NCI-H1694 (cell line): Measurements from ENCODE around the gene WBP1L.
"Not testable (repeated sequence)": the region's sequence is repeated elsewhere in the genome, so short reads cannot be mapped to it uniquely, and the experiment has no call there.

ENCODE experiments used
- DNase-seq: peaks from one replicate; lab custom pipeline; 2025; lab: John Stamatoyannopoulos, UW

Gene WBP1L

GRCh38 chr10:102812231-102812876 lies 68.6 kb downstream of the WBP1L start:
- no peak for DNase-seq

GRCh38 chr10:102813017-102813541 lies 69.3 kb downstream of the WBP1L start:
- no peak for DNase-seq

DNA sequence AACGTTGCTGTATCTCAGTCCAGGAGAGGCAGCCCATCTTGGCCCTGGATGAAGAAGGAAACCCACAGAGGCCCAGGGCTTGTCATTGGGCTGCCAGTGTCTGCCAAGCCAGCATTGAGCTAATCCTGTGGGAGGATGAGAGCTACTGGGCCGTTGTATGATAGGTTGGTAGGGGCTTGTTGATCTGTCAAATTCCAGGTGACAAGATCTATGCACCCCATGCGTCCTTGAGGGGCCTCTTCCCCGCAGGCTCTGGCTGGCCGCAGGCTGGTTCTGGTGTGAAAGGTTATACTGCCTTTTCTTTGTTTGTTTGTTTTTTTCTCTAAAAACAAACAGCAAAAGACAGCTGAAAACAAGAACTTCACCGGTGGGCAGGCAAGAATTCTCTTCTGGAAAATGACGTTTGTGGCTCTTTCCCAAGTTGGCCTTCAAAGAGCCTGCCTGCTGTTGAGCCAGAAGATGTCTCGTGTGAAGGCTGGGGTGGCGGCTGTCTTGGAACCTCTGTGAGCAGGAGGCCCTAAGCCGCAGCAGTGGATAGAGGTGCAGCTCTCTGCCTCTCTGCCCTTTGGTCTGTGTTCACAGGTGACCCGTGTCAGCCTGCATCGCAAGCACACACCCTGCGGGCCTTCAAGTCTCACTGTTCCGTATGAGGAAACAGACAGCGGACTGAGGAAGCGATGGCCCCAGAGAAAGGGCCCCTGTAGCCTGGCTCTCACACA lies 70.1 kb downstream of the WBP1L start:
- DNase-seq, result no peak

GRCh38 chr10:102814453-102814871 lies 70.7 kb downstream of the WBP1L start:
- DNase-seq, result no peak

DNA sequence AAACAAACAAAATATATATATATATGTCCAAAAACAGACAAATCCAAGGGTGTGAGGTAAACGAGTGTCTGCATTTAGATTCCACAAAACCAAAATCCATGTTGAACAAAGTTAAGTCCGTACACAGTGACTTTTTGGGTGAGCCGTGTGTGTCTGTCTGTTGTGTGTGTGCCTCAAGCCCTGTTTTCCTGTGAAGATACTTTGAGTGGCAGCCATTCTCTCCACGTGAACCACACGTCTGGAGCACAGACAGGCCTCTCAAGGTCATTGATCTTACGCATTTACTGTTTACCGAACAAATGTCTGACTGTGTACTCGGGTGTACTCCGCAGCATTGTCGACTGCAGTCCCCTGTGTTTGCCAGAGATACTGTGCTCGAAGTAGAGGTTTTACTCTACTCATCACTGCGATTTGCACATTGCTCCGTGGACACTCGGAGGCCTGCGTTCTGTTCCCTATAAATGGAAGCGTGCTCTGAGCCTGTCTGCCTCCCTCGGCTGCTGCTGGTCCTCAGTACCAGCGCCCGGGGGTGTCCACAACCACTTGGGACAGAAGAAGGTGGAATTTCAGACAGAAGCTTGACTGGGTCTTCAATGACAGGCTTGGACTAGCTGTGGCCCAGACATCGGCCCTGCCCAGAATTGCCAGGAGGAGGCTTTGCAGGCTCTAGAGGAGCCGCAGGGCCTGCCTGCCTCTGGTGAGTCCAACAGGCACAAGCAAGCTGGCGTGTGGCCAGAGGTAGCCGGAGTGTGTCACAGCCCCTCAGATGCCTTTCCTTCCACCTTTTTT lies 71.3 kb downstream of the WBP1L start:
- no peak for DNase-seq

GRCh38 chr10:102815790-102816549 lies 72.2 kb downstream of the WBP1L start:
- DNase-seq, result no peak

GRCh38 chr10:102817175-102817574 lies 73.4 kb downstream of the WBP1L start:
- no peak for DNase-seq

- no peak for DNase-seq
Measured at GRCh38 chr10:102819054-102819453, 75.3 kb downstream of the WBP1L start.

GRCh38 chr10:102820008-102820407 lies 76.3 kb downstream of the WBP1L start:
- not testable (repeated sequence) for DNase-seq

DNA sequence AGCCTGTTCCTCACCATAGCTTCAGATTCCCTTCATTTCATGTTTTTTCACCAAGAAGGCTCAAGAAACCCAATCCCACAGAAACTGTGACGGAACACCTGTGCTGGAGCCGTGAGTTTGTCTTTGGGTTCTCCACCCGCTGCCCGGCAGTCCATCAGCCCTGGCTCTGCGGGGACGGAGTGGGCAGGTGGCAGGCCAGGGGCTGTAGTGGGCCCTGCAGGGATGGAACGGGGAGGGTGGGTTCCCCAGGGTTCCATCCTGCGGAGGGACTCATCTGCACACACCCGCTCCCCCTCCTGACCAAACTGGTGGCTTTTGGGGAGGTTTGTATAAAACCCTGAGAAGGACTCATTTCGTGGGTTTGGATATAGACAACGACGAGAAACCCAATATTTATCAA lies 78.5 kb downstream of the WBP1L start:
- no peak for DNase-seq

DNA sequence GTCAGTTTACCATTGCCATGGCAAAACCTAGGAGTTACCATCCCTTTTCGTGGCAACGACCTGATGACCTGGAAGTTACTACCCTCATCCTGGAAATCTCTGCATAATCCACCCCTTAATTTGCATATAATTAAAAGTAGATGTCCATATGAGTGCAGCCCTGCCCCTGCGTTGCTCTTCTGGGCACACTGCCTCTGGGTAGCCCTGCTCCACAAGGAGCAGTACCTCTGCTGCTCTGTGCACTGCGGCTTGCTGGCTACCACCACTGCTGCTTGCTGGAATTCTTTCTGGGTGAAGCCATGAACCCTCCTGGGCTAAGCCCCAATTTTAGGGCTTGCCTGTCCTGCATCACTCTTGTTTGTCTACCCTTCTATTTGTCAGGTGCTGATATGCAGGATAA lies 80.9 kb downstream of the WBP1L start:
- no peak for DNase-seq

DNA sequence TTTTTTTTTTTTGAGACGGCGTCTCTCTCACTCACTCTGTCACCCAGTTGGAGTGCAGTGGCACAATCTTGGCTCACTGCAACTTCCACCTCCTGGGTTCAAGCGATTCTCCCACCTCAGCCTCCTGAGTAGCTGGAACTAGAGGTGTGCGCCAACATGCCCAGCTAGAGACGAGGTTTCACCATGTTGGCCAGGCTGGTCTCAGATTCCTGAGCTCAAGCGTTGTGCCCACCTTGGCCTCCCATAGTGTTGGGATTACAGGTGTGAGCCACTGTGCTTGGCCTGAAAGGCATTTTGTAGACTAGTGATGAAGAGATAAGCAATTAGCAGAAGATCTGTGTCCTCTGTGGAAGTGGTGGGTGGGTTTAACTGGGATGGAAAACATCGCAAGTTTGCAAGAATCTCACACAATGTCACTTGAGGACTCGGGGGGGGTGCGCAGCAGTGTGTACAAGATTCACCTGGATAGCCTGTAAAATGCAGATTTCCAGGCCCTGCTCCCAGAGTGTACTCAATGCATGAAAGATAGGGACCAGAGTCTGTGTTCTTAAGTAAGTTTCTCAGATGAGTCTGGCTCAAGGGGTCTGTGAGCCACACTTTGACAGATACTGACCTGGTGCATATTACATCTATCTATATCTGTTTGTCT lies 82.5 kb downstream of the WBP1L start:
- no peak for DNase-seq

DNA sequence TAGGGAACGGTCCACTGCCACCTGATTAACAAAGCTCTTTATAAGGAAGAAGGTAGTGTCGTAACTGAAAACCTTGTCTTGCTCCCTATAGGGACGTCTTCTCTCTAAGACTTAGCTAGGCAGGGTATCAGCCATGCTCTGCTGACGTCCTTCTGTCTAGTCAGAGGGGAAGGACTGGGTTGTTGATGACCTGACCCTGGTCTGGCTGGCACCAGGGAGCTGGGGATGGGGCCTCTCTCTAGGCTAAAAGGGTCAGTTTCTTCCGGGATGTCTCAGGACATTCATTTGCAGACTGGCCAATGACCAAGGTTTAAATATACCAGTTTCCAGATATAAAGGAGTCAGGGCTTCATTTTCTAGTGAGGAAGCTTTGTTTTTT lies 83.8 kb downstream of the WBP1L start:
- no peak for DNase-seq

GRCh38 chr10:102831322-102832071 lies 87.7 kb downstream of the WBP1L start:
- no peak for DNase-seq

DNA sequence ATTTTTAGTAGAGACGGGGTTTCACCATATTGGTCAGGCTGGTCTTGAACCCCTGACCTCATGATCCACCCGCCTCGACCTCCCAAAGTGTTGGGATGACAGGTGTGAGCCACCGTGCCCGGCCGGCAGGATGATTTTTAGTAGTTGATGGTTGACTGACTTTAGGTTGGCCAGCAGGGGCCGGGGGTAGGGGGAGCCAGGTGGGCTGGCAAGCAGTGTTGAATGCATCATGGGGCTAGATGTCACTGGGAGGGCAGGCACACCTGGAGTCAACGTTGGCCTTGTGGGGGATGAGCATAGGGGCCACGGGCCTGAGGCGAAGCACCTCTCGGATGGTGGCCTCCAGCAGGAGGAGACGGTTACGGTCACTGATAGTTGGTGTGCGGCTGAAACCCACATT lies 88.5 kb downstream of the WBP1L start:
- no peak for DNase-seq

DNA sequence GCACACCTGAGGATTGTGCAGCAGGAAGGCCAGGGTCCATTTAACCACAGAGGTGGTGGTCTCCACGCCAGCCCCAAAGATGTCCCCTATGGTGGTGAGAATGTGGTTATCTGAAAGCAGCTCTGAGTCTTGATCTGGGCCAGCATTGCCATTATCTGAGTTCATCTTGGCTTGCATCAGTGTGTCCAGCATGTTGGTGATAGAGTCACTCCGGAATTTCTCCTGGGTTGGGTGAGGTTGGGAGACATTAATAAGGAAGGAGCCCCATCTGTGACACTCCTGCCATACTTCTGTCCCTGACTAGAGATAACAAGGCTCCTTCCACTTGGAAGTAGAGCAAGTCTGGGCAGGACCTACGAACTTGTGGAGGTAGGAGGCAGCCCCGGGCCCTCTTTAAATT lies 89.2 kb downstream of the WBP1L start:
- DNase-seq, result no peak

DNA sequence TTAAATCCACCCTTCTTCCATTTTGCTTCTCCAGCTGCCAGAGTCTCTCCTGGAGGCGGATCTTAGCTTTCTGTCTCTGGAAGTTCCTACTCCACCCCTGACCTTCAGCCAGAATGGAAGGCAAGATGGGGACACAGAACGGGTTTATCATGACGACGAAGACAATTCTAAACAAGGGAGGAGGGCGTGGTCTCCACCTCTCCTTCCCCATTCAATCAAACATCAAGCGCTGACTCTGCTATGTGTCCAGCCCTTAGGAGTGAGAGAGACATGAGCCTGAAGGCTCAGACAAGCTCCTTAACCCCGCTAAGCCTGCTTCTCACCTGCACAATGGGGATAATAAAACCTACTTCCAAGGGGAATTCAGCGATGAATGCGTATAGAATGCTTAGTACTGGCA lies 90.4 kb downstream of the WBP1L start:
- no peak for DNase-seq

DNA sequence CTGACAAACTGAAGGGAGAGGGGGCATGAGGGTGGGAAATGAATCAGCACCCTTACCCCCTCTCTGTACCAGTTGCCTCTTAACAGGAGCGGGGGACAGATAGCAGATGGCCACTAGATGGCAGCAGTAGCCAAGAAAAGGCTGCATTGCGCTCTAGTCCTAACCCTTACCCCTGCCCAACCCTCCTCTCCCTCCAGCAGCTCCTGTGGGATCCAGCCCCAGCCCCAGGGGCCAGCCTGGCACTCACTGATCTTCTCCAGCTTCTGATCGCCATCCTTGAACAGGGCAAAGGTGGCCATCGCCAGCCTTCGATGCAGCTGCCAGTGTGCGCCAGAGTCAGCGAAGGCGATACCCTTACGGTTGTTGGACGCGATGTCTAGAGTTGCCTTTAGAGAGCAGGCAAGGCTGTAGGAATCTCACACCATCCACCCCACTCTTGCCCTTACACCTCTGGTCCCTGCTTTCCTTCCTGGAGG lies 91.3 kb downstream of the WBP1L start:
- peak; percentile 85 for DNase-seq

GRCh38 chr10:102837230-102837721 lies 93.5 kb downstream of the WBP1L start, which contains the start of gene CYP17A1:
Gene CYP17A1 (minus strand): TSS chr10:102837413. CDS start chr10:102837361, 52 bp downstream.
- no peak for DNase-seq

DNA sequence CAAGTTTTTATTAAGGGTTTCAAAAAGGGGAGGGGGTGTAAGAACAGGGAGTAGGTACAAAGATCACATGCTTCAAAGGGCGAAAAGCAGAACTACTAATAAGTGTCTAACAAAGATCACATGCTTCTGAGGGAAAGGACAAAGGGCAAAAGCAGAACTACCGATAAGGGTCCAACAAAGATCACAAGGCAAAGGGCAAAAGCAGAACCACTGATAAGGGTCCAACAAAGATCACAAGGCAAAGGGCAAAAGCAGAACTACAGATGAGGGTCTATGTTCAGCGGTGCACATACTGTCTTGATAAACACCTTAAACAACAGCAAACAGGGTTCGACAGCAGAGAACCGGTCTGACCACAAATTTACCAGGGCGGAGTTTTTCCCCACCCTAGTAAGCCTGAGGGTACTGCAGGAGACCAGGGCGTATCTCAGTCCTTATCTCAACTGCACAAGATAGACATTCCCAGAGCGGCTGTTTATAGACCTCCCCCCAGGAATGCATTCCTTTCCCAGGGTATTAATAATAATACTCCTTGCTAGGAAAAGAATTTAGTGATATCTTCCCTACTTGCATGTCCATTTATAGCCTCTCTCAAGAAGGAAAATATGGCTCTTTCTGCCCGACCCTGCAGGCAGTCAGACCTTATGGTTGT lies 94.7 kb downstream of the WBP1L start:
- not testable (repeated sequence) for DNase-seq
